HCT116 (cell line): ENCODE measurements around the gene SDK1. TPM values are rescaled to one million over a fixed set of nuclear protein-coding genes. Genes with fewer than 3 reads are reported as not detected.

Source experiments
- ATAC-seq: fragments of 200-7000 bp; cut with Tn5 transposase; 2 replicates; pipeline ENCODE4 v1.9.1; 2020; ENCODE audit warnings: mild to moderate bottlenecking, moderate library complexity
- BruUV-seq: library from RNA; stranded (reverse); fragments of 400-500 nt; replicated peaks from 2 replicates; lab custom pipeline; 2021; lab: Mats Ljungman, UMichigan
- CTCF ChIA-PET: fragments of 300-600 bp; sonication (Branson Sonifier 250); formaldehyde crosslinking; loops from one replicate; lab custom pipeline; 2021; ENCODE audit warnings: antibody characterized with exemption; lab: Charles Lee
- POLR2A ChIA-PET: fragments of 300-600, 350-600 bp; sonication (Branson Sonifier 250); formaldehyde crosslinking; loops from one replicate; lab custom pipeline; 2021; ENCODE audit warnings: antibody characterized with exemption; lab: Charles Lee
- RAD21 ChIA-PET, 2 experiments: fragments of 300-600 bp; sonication (Branson Sonifier 250); formaldehyde crosslinking; loops; one replicate each; lab custom pipeline; 2023; ENCODE audit warnings: low total read pairs in 2 of 2; ENCODE audit not compliant: uncharacterized antibody in 2 of 2, unreplicated experiment in 2 of 2, low non-redundant PET in 1 of 2; lab: Charles Lee
- DNase-seq: peaks from one replicate; pipeline ENCODE4 v3.0.0-alpha.2; 2010; ENCODE audit warnings: low read depth, low spot score
- H2AFZ ChIP-seq: fragments of 200-600 bp; shearing (Covaris generic), sonication (generic); 2 replicates; pipeline ENCODE4 v1.6.1; 2017; ENCODE audit warnings: low read depth, mixed run types, mixed read lengths, antibody characterized with exemption, low read length; ENCODE audit not compliant: poor library complexity, severe bottlenecking
- H3K27ac ChIP-seq: 2 replicates; pipeline ENCODE4 v1.5.1; 2012; ENCODE audit warnings: low read depth, low read length
- H3K27me3 ChIP-seq: fragments of 200-600 bp; sonication (generic); 2 replicates; pipeline ENCODE4 v1.6.1; 2016; ENCODE audit warnings: mixed run types, low read length, mixed read lengths; ENCODE audit not compliant: insufficient read depth
- H3K36me3 ChIP-seq, 2 experiments: fragments of 200-500 bp in 1 of 2; fragments of 200-600 bp in 1 of 2; sonication (Bioruptor generic) in 1 of 2; sonication (generic) in 1 of 2; 2 replicates each; pipeline versions ENCODE4 v1.5.1 to v1.6.1; 2014 to 2016; ENCODE audit warnings: low read length in 2 of 2, inconsistent platforms in 1 of 2, mixed read lengths in 1 of 2, mixed run types in 1 of 2; ENCODE audit not compliant: insufficient read depth in 2 of 2, control insufficient read depth in 1 of 2
- H3K4me1 ChIP-seq, 2 experiments: fragments of 200-600 bp in 1 of 2; sonication (generic) in 1 of 2; 2 replicates each; pipeline versions ENCODE4 v1.5.1 to v1.6.1; 2012 to 2017; ENCODE audit warnings: low read length in 2 of 2, inconsistent platforms in 1 of 2, mild to moderate bottlenecking in 1 of 2, mixed read lengths in 1 of 2, mixed run types in 1 of 2, moderate library complexity in 1 of 2; ENCODE audit not compliant: insufficient read depth in 2 of 2, control insufficient read depth in 1 of 2
- H3K4me2 ChIP-seq: fragments of 200-600 bp; sonication (generic); 2 replicates; pipeline ENCODE4 v1.6.1; 2017; ENCODE audit warnings: mixed run types, low read length, mixed read lengths
- H3K4me3 ChIP-seq, 2 experiments: fragments of 200-600 bp in 1 of 2; sonication (generic) in 1 of 2; replicated peaks in 1 of 2; 2 replicates each; pipeline ENCODE4 v1.5.1; 2011 to 2016; ENCODE audit warnings: low read length in 2 of 2, control low read depth in 1 of 2, low read depth in 1 of 2, mild to moderate bottlenecking in 1 of 2, mixed read lengths in 1 of 2, mixed run types in 1 of 2
- H3K79me2 ChIP-seq: fragments of 200-600 bp; sonication (generic); 2 replicates; pipeline ENCODE4 v1.6.1; 2017; ENCODE audit warnings: mild to moderate bottlenecking, mixed run types, low read length, moderate library complexity, mixed read lengths; ENCODE audit not compliant: insufficient read depth
- H3K9ac ChIP-seq: fragments of 200-600 bp; sonication (generic); 2 replicates; pipeline ENCODE4 v1.6.1; 2016; ENCODE audit warnings: low read length, mixed read lengths
- H3K9me2 ChIP-seq: fragments of 200-600 bp; sonication (generic), shearing (Covaris generic); 2 replicates; pipeline ENCODE4 v1.6.1; 2017; ENCODE audit warnings: mixed run types, mild to moderate bottlenecking, moderate library complexity; ENCODE audit not compliant: insufficient read depth
- H3K9me3 ChIP-seq, 2 experiments: fragments of 200-500 bp in 1 of 2; fragments of 200-600 bp in 1 of 2; sonication (Bioruptor generic) in 1 of 2; sonication (generic) in 1 of 2; 2 replicates each; pipeline ENCODE4 v1.6.1; 2014 to 2017; ENCODE audit warnings: low read length in 2 of 2, mixed read lengths in 2 of 2, inconsistent platforms in 1 of 2, low read depth in 1 of 2, mild to moderate bottlenecking in 1 of 2, mixed run types in 1 of 2, moderate library complexity in 1 of 2; ENCODE audit not compliant: control insufficient read depth in 1 of 2, insufficient read depth in 1 of 2
- H4K20me1 ChIP-seq: fragments of 200-600 bp; sonication (generic), shearing (Covaris generic); 2 replicates; pipeline ENCODE4 v1.6.1; 2017; ENCODE audit warnings: mixed run types, mild to moderate bottlenecking, moderate library complexity; ENCODE audit not compliant: insufficient read depth
- CBX3 ChIP-seq: IDR thresholded peaks from 2 replicates; pipeline ENCODE4 v1.6.1; 2012; ENCODE audit warnings: low read depth
- CEBPB ChIP-seq: IDR thresholded peaks from 2 replicates; pipeline ENCODE4 v1.6.1; 2012; ENCODE audit warnings: low read depth
- EGR1 ChIP-seq: IDR thresholded peaks from 2 replicates; pipeline ENCODE4 v1.6.1; 2012; ENCODE audit warnings: low read depth
- EZH2phosphoT487 ChIP-seq: fragments of 200-600 bp; IDR thresholded peaks from 2 replicates; pipeline ENCODE4 v1.6.1; 2018; ENCODE audit warnings: antibody characterized with exemption, borderline replicate concordance
- FOSL1 ChIP-seq: IDR thresholded peaks from 2 replicates; pipeline ENCODE4 v1.6.1; 2012; ENCODE audit warnings: low read depth
- POLR2AphosphoS5 ChIP-seq: IDR thresholded peaks from 2 replicates; pipeline ENCODE4 v1.6.1; 2011; ENCODE audit warnings: mild to moderate bottlenecking, low read depth, low read length, moderate library complexity
- RAD21 ChIP-seq: IDR thresholded peaks from 2 replicates; pipeline ENCODE4 v1.6.1; 2012; ENCODE audit warnings: low read depth, mild to moderate bottlenecking
- SIN3A ChIP-seq: IDR thresholded peaks from 2 replicates; pipeline ENCODE4 v1.6.1; 2012; ENCODE audit warnings: low read depth
- SRF ChIP-seq: IDR thresholded peaks from 2 replicates; pipeline ENCODE4 v1.6.1; 2012; ENCODE audit warnings: low read depth
- TCF7L2 ChIP-seq: IDR thresholded peaks from 2 replicates; pipeline ENCODE4 v1.7.0; 2011; ENCODE audit warnings: borderline replicate concordance, inconsistent platforms; ENCODE audit not compliant: insufficient read depth, insufficient read length; ENCODE audit errors: extremely low read depth
- ZFX ChIP-seq: fragments of 450-650 bp; IDR thresholded peaks from 2 replicates; pipeline ENCODE4 v1.6.1; 2017
- intact Hi-C: fragments of 100-400 bp; cut with micrococcal nuclease; formaldehyde crosslinking; loops from 2 replicates; pipeline ENCODE4 v1.10.0; 2022
- total RNA-seq: library from RNA; stranded (reverse); gene quantifications from one replicate; pipeline ENCODE4 v1.2.1, GENCODE V29; 2021; ENCODE audit not compliant: unreplicated experiment
- TF ChIP-seq, protein P1 (sequence below): IDR thresholded peaks from 2 replicates; pipeline ENCODE4 v1.6.1; 2011; ENCODE audit warnings: mild to moderate bottlenecking, low read length, moderate library complexity; ENCODE audit not compliant: insufficient replicate concordance; ENCODE audit errors: extremely low read depth
- TF ChIP-seq, protein P2 (sequence below), 3 experiments: fragments of 200-600 bp in 1 of 3; sonication (generic) in 1 of 3; IDR thresholded peaks in 2 of 3; conservative IDR thresholded peaks in 1 of 3; 2 replicates each; pipeline ENCODE4 v1.5.1; 2012 to 2017; ENCODE audit warnings: low read depth in 2 of 3, low read length in 2 of 3, antibody characterized with exemption in 1 of 3, borderline replicate concordance in 1 of 3, control low read depth in 1 of 3, mild to moderate bottlenecking in 1 of 3, mixed read lengths in 1 of 3, mixed run types in 1 of 3, moderate library complexity in 1 of 3; ENCODE audit not compliant: insufficient read depth in 1 of 3
- TF ChIP-seq, protein P3 (sequence below): IDR thresholded peaks from 2 replicates; pipeline ENCODE4 v1.6.1; 2012
- TF ChIP-seq, protein P4 (sequence below): IDR thresholded peaks from 2 replicates; pipeline ENCODE4 v1.6.1; 2012

SDK1 gene
- total RNA-seq, 1 experiment from 2014 or later: 0.05 TPM

DNA sequence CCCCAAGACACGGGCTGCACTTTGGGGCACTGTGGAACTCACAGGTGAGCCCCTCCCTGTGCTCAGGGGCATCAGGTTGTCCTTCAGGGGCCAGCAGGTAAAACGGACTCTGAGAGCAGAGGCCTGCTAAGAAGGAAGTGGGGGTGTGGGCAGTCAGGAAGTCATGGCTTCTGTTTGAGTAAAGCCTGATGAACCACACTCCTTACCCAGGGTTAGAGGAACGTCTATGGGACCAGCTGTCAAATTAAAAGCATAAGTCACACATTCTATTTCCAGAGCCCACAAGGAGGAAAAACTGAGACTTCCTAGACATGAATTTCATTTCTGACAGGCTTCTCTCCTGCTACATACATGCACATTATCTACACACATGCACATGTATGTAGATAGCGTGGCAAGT, 616.4 kb downstream of the SDK1 start:
- Histone ChIP-seq H3K36me3 (no peaks in the 10 kb centered on the region), H3K4me2 (no peak overlapping the region), H3K4me1 (peaks cover 0 to 5% of the 10 kb centered on the region in 2 experiments; a peak in 3 of 4 replicates), H3K4me3 (no peak overlapping the region), H3K9ac (no peak overlapping the region), H3K9me2 (no peaks in the 10 kb centered on the region), H4K20me1 (no peaks in the 10 kb centered on the region), H3K79me2 (no peaks in the 10 kb centered on the region), H2AFZ (no peak overlapping the region), H3K27ac (no peak overlapping the region), H3K27me3 (no peaks in the 10 kb centered on the region), H3K9me3 (no peaks in the 10 kb centered on the region)
- DNase-seq: no peak
- CTCF ChIA-PET: no interaction called here
- ATAC-seq: no peak
- RAD21 ChIA-PET: no interaction called here
- intact Hi-C loops: no loop called here
- no TSS peak for BruUV-seq
- POLR2A ChIA-PET: no interaction called here
- TF ChIP-seq SIN3A: no peak

DNA sequence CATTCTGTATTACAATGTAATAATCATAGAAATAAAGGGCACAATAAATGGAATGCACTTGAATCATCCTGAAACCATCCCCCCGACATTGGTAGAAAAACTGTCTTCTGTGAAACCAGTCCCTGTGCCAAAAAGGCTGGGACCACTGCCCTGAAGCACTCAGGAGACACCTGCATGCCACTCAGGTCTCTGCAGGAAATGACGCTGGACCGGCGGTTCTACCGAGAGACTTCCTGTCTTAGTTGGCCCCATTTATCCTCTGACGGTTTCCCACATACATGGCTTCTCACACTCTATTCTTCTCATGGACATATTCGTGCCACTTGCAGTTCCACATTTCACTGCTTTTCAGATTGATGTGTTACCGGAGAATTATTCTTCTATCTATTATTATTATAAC, 617.5 kb downstream of the SDK1 start:
- no TSS peak for BruUV-seq
- no peak overlapping the region for H3K4me3 ChIP-seq
- no peak for DNase-seq
- no peak overlapping the region for H3K27ac ChIP-seq
- H3K9me2 ChIP-seq: no peaks in the 10 kb centered on the region
- no peaks in the 10 kb centered on the region for H4K20me1 ChIP-seq
- H3K9ac ChIP-seq: no peak overlapping the region
- ATAC-seq: no peak
- H3K9me3 ChIP-seq: no peaks in the 10 kb centered on the region
- no peaks in the 10 kb centered on the region for H3K27me3 ChIP-seq
- ChIA-PET RAD21 (no interaction called here), CTCF (no interaction called here), POLR2A (no interaction called here)
- H3K36me3 ChIP-seq: no peaks in the 10 kb centered on the region
- peaks cover 0 to 5% of the 10 kb centered on the region in 2 experiments; a peak in 3 of 4 replicates for H3K4me1 ChIP-seq
- H3K79me2 ChIP-seq: no peaks in the 10 kb centered on the region
- no peak overlapping the region for H3K4me2 ChIP-seq
- intact Hi-C loops: no loop called here
- H2AFZ ChIP-seq: no peak overlapping the region
- TF ChIP-seq, protein P1, sequence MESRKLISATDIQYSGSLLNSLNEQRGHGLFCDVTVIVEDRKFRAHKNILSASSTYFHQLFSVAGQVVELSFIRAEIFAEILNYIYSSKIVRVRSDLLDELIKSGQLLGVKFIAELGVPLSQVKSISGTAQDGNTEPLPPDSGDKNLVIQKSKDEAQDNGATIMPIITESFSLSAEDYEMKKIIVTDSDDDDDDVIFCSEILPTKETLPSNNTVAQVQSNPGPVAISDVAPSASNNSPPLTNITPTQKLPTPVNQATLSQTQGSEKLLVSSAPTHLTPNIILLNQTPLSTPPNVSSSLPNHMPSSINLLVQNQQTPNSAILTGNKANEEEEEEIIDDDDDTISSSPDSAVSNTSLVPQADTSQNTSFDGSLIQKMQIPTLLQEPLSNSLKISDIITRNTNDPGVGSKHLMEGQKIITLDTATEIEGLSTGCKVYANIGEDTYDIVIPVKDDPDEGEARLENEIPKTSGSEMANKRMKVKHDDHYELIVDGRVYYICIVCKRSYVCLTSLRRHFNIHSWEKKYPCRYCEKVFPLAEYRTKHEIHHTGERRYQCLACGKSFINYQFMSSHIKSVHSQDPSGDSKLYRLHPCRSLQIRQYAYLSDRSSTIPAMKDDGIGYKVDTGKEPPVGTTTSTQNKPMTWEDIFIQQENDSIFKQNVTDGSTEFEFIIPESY: no peak
- TF ChIP-seq EZH2phosphoT487: no peak
- TF ChIP-seq EGR1: no peak
- TF ChIP-seq RAD21: no peak
- TF ChIP-seq FOSL1: no peak
- TF ChIP-seq, protein P2, sequence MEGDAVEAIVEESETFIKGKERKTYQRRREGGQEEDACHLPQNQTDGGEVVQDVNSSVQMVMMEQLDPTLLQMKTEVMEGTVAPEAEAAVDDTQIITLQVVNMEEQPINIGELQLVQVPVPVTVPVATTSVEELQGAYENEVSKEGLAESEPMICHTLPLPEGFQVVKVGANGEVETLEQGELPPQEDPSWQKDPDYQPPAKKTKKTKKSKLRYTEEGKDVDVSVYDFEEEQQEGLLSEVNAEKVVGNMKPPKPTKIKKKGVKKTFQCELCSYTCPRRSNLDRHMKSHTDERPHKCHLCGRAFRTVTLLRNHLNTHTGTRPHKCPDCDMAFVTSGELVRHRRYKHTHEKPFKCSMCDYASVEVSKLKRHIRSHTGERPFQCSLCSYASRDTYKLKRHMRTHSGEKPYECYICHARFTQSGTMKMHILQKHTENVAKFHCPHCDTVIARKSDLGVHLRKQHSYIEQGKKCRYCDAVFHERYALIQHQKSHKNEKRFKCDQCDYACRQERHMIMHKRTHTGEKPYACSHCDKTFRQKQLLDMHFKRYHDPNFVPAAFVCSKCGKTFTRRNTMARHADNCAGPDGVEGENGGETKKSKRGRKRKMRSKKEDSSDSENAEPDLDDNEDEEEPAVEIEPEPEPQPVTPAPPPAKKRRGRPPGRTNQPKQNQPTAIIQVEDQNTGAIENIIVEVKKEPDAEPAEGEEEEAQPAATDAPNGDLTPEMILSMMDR (IDR thresholded peaks at IDR 0.05 in 2 of 3, conservative IDR thresholded peaks at IDR 0.05 in 1 of 3; ENCODE audit: borderline replicate concordance in 1 of 3, insufficient read depth in 1 of 3, low read depth in 2 of 3, low read length in 2 of 3): no peak
- TF ChIP-seq CBX3: no peak
- TF ChIP-seq, protein P3, sequence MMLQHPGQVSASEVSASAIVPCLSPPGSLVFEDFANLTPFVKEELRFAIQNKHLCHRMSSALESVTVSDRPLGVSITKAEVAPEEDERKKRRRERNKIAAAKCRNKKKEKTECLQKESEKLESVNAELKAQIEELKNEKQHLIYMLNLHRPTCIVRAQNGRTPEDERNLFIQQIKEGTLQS: no peak
- no peak for TF ChIP-seq CEBPB
- no peak for TF ChIP-seq ZFX
- TF ChIP-seq POLR2AphosphoS5: no peak
- TF ChIP-seq, protein P4, sequence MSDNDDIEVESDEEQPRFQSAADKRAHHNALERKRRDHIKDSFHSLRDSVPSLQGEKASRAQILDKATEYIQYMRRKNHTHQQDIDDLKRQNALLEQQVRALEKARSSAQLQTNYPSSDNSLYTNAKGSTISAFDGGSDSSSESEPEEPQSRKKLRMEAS: no peak
- TF ChIP-seq SRF: no peak
- TF ChIP-seq TCF7L2: no peak
